ENCODE measurements around the gene CREB5.
A peak's percentile ranks its signal among the peaks of the same experiment; 100 is the strongest.

CREB5 gene

DNA sequence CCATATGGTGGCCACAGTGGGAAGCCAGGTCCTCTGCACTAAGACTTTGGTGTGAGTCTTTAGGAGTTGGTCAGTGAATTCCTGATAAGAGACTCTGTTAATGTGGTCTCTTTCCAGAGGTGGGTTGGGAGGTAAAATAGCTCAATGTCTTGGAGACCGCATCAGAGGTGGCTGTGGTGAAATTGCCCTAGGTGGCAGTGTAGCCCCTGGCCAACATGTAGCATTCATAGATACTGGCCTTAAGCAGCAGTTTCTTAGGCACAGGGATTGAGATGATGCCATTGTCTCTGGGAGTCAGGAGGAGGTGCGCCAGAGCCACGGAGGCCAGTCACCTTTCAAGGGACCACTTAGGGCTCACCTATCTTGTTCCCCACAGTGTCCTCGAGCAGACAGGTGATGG, 202.8 kb downstream of the CREB5 start:
- no peak for TF ChIP-seq POLR2A (IDR thresholded peaks at IDR 0.05; ENCODE audit: low read depth, low read length)
- DNase-seq (ENCODE audit: insufficient read length, low spot score): no peak
- FAIRE-seq: no peak

DNA sequence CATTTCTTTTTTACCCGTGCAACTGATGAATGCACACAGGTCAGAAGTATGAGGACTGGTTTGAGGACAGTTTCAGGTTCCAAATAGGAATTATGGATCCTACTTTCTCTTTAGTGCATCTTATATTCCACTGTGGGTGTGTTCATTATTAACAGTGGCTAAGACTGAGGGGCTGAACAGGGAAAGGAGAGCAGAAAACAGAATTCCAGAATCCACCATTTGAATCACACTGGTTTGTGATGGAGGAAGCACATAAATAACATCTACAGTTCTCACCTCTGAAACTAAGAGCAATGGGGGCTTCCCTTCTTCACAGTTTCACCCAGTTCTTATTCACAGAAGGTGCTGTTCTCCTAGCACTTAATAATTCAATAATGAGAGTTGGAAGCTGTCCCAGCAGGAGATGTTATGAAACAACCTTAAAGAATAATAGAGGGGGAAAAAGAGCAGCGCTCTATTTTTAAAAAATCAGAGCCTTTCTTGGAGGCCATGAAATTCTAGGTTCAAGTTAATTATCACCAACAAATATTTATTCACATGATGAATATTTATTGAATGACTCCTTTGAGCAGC, 205.1 kb downstream of the CREB5 start:
- TF ChIP-seq POLR2A (IDR thresholded peaks at IDR 0.05; ENCODE audit: low read depth, low read length): no peak
- no peak for DNase-seq (ENCODE audit: insufficient read length, low spot score)
- FAIRE-seq: no peak

DNA sequence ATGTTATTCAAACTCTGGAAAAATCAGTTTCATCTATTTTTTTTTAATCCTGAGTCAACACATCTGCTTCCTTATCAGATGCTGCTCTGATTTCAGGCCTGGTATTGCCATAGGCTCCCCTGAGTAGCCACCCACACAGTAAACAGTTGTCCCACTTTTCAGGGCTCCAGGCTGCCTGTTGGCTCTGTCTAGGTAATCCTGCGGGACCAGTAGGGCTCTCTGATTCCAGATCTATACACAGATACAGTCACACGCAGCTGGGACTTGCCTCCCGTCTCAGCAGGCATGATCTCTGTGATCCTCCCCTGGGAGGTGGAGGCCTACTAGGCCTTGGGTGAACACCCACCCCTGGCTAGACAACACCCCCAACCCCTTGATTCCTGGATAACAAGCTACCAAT, 206.1 kb downstream of the CREB5 start:
- DNase-seq (ENCODE audit: insufficient read length, low spot score): no peak
- no peak for FAIRE-seq
- no peak for TF ChIP-seq POLR2A (IDR thresholded peaks at IDR 0.05; ENCODE audit: low read depth, low read length)

DNA sequence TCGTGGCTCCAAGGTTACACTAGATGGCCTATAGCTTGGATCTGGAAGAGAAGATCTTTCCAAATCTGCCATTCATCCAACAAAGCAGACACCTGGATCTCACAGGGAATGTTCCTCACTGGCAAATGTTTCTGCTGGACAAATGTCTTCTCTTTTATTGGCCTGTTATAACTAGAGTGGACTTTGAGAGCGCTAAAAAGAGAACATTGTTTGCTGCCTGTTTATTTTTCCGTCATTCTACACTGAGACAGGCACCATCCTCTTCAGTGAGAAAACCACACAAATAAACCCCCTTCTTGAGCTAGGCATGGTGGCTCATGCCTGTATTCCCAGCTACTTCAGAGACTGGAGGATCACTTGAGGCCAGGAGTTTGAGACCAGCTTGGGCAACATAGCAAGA, 206.9 kb downstream of the CREB5 start:
- no peak for DNase-seq (ENCODE audit: insufficient read length, low spot score)
- no peak for FAIRE-seq
- TF ChIP-seq POLR2A (IDR thresholded peaks at IDR 0.05; ENCODE audit: low read depth, low read length): no peak

DNA sequence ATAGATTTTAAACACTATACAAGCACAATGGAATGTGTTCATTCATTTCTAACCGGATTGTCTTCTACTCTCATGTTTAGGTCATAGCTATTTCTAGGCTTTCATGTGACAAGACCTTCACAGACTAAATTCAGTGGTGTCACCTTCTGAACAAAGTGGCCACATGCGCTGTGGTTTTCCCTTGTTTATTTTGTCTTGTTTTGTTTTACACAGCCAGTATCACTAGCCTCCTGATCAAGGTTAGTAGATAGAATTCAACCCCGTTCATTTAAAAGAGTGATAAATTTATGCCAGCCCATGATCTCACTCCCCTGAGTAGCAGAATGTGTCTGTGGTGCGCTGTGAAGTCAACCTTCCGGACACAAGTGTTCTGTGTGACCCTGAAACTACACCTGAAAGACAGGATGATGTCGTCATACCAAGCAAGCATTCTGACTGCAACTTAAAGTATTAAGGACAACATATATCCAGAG, 209.1 kb downstream of the CREB5 start:
- FAIRE-seq (no peak), DNase-seq (ENCODE audit: insufficient read length, low spot score) (no peak)
- TF ChIP-seq POLR2A (IDR thresholded peaks at IDR 0.05; ENCODE audit: low read depth, low read length): no peak

DNA sequence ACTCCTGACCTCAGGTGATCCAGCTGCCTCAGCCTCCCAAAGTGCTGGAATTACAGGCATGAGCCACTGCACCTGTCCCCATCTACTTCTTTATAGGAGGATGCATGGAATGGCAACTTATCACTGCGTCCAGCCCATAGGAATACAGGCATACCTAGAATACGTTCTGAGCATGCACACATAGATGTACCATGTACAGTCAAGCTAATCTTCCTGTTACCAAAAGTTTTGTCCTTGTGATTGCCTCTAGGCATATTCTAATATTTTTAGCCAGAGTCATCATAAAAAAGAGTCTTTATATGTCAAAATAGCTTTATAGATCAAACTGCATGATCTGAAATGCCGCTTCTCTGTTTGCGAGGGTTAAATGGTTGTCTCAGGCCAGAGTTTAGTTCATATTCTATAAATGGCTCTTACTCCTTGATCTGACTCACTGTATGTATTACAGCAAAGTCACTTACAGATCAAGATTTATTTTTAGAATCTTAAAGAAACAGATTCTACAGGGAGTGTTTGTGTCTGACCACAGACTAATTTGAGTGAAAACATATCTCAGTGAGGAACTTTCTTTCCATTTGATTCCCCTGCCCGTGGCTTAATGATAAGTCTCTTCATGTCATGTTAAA, 210.9 kb downstream of the CREB5 start:
- DNase-seq (ENCODE audit: insufficient read length, low spot score): no peak
- no peak for TF ChIP-seq POLR2A (IDR thresholded peaks at IDR 0.05; ENCODE audit: low read depth, low read length)
- no peak for FAIRE-seq

DNA sequence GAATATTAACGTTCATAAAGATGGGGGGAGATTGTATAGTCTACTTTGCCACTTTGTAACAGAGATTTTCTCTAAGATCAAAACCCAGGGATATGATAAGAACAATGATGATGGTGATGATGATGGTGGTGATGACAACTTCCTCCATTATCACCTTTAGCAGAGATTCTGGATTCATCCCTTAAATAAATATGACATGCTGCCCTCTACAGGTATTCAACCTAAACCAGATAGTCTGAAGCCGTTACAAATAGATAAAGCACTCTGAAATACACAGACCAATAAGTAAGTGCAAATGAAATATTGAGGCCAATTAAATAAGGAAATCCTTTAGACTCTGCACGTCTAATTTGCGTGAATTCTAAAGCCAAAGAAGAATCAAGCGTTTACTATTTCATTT, 211.5 kb downstream of the CREB5 start:
- TF ChIP-seq POLR2A (IDR thresholded peaks at IDR 0.05; ENCODE audit: low read depth, low read length): no peak
- FAIRE-seq (no peak), DNase-seq (ENCODE audit: insufficient read length, low spot score) (no peak)

DNA sequence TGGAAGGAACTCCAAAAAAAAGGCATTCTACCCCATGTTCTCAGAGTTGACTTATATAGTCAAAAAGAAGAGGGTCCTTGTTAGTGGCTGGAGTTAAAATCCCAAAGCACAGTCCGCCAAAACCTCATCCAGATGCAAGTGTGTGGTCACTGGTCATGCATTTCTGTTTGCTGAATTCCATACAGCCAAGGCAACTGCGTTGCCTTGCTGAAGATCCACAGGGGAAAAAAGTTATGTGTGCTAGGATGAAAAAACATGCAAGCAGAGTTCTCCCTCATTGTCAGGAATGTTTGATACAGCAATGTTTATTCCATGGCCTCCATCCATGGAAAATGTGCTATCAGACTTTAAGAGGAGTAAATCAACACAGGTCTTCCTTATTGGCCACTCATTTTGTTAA, 213.1 kb downstream of the CREB5 start:
- no peak for TF ChIP-seq POLR2A (IDR thresholded peaks at IDR 0.05; ENCODE audit: low read depth, low read length)
- no peak for FAIRE-seq
- no peak for DNase-seq (ENCODE audit: insufficient read length, low spot score)

DNA sequence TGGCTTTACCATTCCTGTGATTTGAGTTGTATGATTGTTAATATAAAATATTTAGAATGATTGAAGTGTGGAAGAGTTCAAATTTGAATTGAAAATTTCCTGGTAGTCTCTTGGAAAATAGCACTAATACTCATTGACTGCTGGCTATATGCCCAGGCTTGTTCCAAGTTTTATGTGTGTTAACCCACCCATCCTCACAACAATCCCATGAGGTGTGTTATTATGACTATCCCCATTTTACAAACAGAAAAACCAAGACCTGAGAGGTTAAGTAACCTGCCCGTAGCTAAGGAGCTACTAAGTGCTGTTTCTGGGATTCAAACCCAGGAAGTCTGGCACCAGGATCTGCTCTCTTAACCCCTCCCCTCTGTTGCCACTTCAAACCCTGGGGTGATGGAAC, 213.9 kb downstream of the CREB5 start:
- no peak for TF ChIP-seq POLR2A (IDR thresholded peaks at IDR 0.05; ENCODE audit: low read depth, low read length)
- no peak for DNase-seq (ENCODE audit: insufficient read length, low spot score)
- no peak for FAIRE-seq

DNA sequence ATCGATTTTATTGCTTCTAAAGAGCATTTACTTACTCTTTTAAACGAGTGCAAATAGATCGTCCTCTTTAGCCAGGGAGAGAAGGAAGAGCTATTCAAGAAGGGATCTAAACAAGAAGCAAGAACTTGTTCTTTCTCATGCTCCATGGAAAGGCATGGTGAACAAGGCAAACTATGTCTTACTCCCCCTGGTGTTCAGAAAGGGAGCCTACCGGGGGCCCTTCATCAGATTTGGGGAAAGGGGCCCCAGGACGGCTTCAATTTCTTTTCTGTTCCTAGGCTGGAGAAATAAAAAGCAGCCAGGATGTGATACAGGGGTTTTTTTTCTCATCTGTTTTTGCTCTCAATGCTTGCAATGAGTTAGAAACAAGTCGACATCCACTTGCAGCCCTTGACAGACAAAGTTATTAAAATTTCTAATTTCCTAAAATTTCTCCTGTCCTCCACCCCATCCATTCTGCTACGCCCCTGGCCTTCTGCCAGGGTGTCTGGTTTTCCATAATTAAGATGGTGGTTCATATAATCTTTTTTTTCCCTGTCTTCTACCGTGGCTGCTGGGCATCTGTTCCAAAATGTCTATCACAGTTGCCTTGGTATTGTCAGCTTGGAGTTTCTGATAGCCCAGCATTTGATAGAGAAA, 214.4 kb downstream of the CREB5 start:
- DNase-seq (ENCODE audit: insufficient read length, low spot score) (peak; percentile 36), FAIRE-seq (no peak)
- TF ChIP-seq POLR2A (IDR thresholded peaks at IDR 0.05; ENCODE audit: low read depth, low read length): no peak

DNA sequence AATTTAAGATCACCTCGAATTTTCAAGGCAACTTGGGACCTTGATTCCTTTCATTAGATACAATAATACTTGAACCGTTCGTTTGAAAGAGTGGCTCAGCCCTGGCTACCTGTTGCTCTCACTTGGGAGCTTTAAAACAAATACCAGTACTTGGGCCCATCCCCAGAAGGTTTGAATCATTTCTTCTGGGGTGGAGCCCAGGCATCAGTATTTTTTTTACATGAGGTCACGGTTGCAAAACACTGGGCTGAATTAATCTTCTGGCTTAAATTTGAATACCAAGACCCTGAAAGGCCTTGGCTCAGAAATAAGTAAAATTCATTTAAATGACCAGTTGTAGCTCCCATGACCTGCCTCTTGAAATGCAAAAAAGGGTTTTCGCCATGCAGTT, 214.9 kb downstream of the CREB5 start:
- FAIRE-seq (no peak), DNase-seq (ENCODE audit: insufficient read length, low spot score) (no peak)
- no peak for TF ChIP-seq POLR2A (IDR thresholded peaks at IDR 0.05; ENCODE audit: low read depth, low read length)

DNA sequence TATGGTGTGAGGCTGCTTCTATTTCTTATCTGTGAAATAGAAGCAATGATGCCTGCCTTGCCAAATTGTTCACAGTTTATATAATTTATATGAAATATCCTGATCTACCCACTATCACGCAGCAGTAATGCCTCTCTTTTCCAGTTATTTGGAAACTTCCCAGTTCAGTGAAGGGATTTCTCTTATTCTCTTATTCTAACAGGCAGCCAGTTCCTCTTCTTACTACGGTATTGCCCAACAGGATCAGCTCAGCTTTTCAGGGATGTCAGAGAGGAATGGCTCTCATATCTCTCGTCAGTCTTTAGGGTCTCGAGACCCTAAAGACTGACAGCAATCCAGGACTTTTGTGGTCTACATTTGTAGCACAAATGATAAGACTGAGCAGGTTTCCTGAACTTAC, 215.6 kb downstream of the CREB5 start:
- FAIRE-seq: no peak
- no peak for TF ChIP-seq POLR2A (IDR thresholded peaks at IDR 0.05; ENCODE audit: low read depth, low read length)
- no peak for DNase-seq (ENCODE audit: insufficient read length, low spot score)

DNA sequence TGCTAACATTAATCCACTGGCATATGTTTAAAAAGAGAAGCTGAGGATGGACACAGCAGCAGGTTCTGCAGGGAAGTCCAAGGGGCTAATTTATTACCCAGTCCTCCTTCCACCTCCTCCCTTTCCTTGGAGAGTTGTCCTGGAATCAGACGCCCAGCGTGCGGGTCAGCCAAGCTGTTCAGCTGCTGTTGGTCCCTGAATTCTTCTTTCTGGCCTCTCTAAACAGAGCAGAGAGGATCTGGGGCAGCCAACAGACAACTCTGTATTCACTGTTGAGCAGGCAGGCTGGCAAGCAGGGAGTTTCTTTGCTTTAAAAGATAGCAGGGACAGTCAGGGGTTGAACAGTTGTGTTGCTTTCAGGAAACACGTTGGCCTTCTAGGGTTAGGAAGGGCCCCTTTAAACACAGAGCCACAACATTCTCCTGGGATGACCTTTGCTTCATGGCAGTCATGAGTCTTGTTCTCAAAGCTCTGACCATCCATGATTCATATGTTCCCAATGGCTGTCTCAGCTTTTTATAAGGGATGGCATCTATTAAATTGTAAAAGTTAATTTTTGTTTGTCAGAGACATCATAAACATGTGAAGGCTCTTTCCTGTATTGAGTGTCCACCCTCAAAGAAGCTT, 217.0 kb downstream of the CREB5 start:
- TF ChIP-seq POLR2A (IDR thresholded peaks at IDR 0.05; ENCODE audit: low read depth, low read length): no peak
- FAIRE-seq: no peak

DNA sequence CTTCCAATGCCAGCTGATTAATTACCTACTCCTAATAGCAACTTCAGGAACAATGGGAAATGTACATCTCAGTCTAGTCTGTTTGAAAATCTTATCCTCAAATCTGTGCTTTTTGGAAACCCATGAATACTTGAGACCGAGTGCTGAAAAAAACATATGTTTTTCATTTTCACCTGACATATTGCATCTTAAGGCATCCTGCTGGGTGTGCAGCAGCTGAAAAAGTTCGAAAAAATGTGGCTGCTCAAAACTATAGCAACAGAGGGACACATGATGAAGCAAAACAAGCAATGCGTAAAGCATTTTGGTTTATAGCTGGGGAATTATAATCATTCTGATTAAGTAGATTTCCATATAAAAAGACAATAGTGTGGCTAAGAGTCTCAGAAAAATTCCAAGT, 218.0 kb downstream of the CREB5 start:
- no peak for TF ChIP-seq POLR2A (IDR thresholded peaks at IDR 0.05; ENCODE audit: low read depth, low read length)
- no peak for FAIRE-seq
- no peak for DNase-seq (ENCODE audit: insufficient read length, low spot score)

More for the DNA sequence above, 217.0 kb downstream of the CREB5 start:
- DNase-seq (ENCODE audit: insufficient read length, low spot score): no peak

DNA sequence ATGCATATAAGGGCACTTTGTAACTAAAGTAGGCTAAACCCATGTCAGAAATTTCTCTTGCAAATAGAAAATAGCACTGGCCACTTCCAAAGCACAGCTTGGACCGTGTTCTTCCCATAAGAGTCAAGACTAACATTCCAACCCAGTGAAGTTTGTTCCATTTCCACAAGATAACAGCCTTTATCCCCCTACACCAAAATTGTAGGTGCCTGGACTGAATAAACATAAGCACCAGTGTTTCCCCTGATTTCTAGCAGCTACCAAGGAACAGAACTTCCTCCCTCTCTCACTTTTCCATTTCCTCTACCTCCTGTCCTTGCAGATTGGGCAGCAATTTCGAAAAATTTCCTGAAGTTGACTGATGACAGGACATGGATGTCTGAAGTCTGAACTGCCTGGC, 219.7 kb downstream of the CREB5 start:
- DNase-seq (ENCODE audit: insufficient read length, low spot score): no peak
- no peak for TF ChIP-seq POLR2A (IDR thresholded peaks at IDR 0.05; ENCODE audit: low read depth, low read length)
- FAIRE-seq: no peak
